ENCODE results near the gene FOXA3.

The FOXA3 gene

DNA sequence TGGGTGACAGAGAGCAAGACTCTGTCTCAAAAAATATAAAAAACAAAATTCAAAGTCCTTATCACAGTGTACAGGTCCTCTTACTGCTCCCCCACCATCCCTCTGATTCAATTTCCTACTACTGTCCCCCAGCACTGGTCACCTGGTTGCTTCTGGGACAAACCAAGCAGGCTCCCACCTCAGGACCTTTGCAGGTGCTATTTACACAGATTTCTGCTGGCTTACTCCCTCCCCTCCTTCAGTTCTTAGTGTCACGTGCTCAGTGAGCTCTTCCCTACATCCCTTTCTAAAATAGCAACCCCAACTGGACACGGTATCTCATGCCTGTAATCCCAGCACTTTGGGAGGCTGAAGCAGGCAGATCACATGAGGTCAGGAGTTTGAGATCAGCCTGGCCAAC, 15.8 kb downstream of the FOXA3 start (continued):
- TF ChIP-seq, protein P1, sequence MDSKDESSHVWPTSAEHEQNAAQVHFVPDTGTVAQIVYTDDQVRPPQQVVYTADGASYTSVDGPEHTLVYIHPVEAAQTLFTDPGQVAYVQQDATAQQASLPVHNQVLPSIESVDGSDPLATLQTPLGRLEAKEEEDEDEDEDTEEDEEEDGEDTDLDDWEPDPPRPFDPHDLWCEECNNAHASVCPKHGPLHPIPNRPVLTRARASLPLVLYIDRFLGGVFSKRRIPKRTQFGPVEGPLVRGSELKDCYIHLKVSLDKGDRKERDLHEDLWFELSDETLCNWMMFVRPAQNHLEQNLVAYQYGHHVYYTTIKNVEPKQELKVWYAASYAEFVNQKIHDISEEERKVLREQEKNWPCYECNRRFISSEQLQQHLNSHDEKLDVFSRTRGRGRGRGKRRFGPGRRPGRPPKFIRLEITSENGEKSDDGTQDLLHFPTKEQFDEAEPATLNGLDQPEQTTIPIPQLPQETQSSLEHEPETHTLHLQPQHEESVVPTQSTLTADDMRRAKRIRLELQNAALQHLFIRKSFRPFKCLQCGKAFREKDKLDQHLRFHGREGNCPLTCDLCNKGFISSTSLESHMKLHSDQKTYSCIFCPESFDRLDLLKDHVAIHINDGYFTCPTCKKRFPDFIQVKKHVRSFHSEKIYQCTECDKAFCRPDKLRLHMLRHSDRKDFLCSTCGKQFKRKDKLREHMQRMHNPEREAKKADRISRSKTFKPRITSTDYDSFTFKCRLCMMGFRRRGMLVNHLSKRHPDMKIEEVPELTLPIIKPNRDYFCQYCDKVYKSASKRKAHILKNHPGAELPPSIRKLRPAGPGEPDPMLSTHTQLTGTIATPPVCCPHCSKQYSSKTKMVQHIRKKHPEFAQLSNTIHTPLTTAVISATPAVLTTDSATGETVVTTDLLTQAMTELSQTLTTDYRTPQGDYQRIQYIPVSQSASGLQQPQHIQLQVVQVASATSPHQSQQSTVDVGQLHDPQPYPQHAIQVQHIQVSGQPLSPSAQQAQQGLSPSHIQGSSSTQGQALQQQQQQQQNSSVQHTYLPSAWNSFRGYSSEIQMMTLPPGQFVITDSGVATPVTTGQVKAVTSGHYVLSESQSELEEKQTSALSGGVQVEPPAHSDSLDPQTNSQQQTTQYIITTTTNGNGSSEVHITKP (tag by site-specific recombination; IDR thresholded peaks at IDR 0.05), result peak; percentile 59
- TF ChIP-seq ZNF416 (tag by site-specific recombination; IDR thresholded peaks at IDR 0.05), result no peak

- H3K4me1 ChIP-seq (ENCODE audit: control insufficient read depth, insufficient read depth, low read length), result peaks cover 13% of the 10 kb centered on the region
- H3K9me3 ChIP-seq (ENCODE audit: control insufficient read depth, insufficient read depth, low read depth, low read length), result no peaks in the 10 kb centered on the region
- ChIA-PET CTCF (interaction anchor here (0.5 to 8.8 kb wide), 13 partner anchors 11 to 986 kb away, joined by 3 to 91 read pairs (median 6); partner anchors contain the start of genes FOXA3, MYPOP, SIX5 and SYMPK), POLR2A (interaction anchor here (0.7 to 4.4 kb wide), 5 partner anchors 17 to 1427 kb away, joined by 3 to 39 read pairs (median 7); partner anchors contain the start of genes FOXA3, MYPOP and SYMPK)
- H3K4me3 ChIP-seq (ENCODE audit: low read depth, low read length), result no peak overlapping the region
- H3K36me3 ChIP-seq (ENCODE audit: control insufficient read depth in 2 of 2, insufficient read depth in 1 of 2, low read length in 2 of 2), result peaks cover 0 to 16% of the 10 kb centered on the region in 2 experiments; a peak in 1 of 3 replicates
- H3K27ac ChIP-seq (ENCODE audit: extremely low read depth, low read depth, low read length), result no peak overlapping the region
- TF ChIP-seq EGR2 (tag by site-specific recombination; IDR thresholded peaks at IDR 0.05; ENCODE audit: low read depth) (no peak), ZNF677 (tag by site-specific recombination; IDR thresholded peaks at IDR 0.05) (no peak), ZNF23 (tag by site-specific recombination; IDR thresholded peaks at IDR 0.05; ENCODE audit: borderline replicate concordance) (no peak), SCRT1 (tag by site-specific recombination; IDR thresholded peaks at IDR 0.05; ENCODE audit: borderline replicate concordance) (no peak), ZNF174 (tag by site-specific recombination; IDR thresholded peaks at IDR 0.05) (no peak), ZNF354C (tag by site-specific recombination; IDR thresholded peaks at IDR 0.05; ENCODE audit: borderline replicate concordance, low read depth) (no peak), ZNF423 (tag by site-specific recombination; IDR thresholded peaks at IDR 0.05) (no peak), ZNF18 (tag by site-specific recombination; IDR thresholded peaks at IDR 0.05) (peak; percentile 83), ZNF292 (tag by site-specific recombination; IDR thresholded peaks at IDR 0.05; ENCODE audit: borderline replicate concordance, low read depth) (no peak), ZNF629 (tag by site-specific recombination; IDR thresholded peaks at IDR 0.05) (peak; percentile 54; the same call in 1 of the 2 replicates), ZNF645 (tag by site-specific recombination; IDR thresholded peaks at IDR 0.05) (no peak), ZNF114 (tag by site-specific recombination; IDR thresholded peaks at IDR 0.05) (no peak), KLF9 (tag by site-specific recombination; IDR thresholded peaks at IDR 0.05; ENCODE audit: low read depth) (no peak), ZNF146 (tag by site-specific recombination; IDR thresholded peaks at IDR 0.05) (no peak), FEZF1 (tag by site-specific recombination; IDR thresholded peaks at IDR 0.05) (no peak), SP2 (tag by site-specific recombination; IDR thresholded peaks at IDR 0.05) (no peak), BCL6B (tag by site-specific recombination; IDR thresholded peaks at IDR 0.05) (no peak), SCRT2 (tag by site-specific recombination; IDR thresholded peaks at IDR 0.05) (peak; percentile 83)
- TF ChIP-seq, protein P2, sequence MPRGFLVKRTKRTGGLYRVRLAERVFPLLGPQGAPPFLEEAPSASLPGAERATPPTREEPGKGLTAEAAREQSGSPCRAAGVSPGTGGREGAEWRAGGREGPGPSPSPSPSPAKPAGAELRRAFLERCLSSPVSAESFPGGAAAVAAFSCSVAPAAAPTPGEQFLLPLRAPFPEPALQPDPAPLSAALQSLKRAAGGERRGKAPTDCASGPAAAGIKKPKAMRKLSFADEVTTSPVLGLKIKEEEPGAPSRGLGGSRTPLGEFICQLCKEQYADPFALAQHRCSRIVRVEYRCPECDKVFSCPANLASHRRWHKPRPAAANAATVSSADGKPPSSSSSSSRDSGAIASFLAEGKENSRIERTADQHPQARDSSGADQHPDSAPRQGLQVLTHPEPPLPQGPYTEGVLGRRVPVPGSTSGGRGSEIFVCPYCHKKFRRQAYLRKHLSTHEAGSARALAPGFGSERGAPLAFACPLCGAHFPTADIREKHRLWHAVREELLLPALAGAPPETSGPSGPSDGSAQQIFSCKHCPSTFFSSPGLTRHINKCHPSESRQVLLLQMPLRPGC (tag by site-specific recombination; IDR thresholded peaks at IDR 0.05), result no peak
- TF ChIP-seq, protein P3, sequence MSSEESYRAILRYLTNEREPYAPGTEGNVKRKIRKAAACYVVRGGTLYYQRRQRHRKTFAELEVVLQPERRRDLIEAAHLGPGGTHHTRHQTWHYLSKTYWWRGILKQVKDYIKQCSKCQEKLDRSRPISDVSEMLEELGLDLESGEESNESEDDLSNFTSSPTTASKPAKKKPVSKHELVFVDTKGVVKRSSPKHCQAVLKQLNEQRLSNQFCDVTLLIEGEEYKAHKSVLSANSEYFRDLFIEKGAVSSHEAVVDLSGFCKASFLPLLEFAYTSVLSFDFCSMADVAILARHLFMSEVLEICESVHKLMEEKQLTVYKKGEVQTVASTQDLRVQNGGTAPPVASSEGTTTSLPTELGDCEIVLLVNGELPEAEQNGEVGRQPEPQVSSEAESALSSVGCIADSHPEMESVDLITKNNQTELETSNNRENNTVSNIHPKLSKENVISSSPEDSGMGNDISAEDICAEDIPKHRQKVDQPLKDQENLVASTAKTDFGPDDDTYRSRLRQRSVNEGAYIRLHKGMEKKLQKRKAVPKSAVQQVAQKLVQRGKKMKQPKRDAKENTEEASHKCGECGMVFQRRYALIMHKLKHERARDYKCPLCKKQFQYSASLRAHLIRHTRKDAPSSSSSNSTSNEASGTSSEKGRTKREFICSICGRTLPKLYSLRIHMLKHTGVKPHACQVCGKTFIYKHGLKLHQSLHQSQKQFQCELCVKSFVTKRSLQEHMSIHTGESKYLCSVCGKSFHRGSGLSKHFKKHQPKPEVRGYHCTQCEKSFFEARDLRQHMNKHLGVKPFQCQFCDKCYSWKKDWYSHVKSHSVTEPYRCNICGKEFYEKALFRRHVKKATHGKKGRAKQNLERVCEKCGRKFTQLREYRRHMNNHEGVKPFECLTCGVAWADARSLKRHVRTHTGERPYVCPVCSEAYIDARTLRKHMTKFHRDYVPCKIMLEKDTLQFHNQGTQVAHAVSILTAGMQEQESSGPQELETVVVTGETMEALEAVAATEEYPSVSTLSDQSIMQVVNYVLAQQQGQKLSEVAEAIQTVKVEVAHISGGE (tag by site-specific recombination; conservative IDR thresholded peaks at IDR 0.05; ENCODE audit: low read depth), result no peak
Measured at GRCh38 chr19:45881082-45881908, 17.2 kb downstream of the FOXA3 start.

Data from HEK293 (cell line).